Medulla oblongata (tissue), 1 donor: Measurements from ENCODE around the gene VWA3B.
A peak's percentile ranks its signal among the peaks of the same experiment; 100 is the strongest.
"Not testable (repeated sequence)": the region's sequence is repeated elsewhere in the genome, so short reads cannot be mapped to it uniquely, and the experiment has no call there.

Experiments
- DNase-seq: peaks from one replicate; pipeline ENCODE4 v3.0.0-alpha.2; 2015; ENCODE audit errors: extremely low spot score

VWA3B gene

DNA sequence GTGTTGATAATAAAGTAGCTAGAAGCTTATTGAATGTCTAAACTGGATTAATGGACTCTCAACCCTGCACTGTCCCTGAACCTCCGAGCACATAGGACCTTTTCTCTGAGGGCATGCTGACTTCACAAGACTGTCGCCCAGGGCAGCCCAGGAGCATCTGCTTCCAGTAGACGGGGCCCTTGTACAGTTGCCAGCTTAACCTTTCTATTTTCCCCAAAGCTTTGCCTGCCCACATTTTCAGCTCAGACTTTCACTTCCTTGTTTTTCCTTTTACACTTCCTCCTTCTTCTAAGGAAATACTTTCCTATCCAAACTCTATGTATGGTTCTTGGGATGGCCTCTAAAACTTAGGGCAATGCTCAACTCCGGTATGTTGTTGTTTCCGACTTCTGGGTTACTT, 1.3 kb downstream of the VWA3B start:
- DNase-seq: peak; percentile 80

GRCh38 chr2:98089941-98090340, 3.0 kb downstream of the VWA3B start:
- no peak for DNase-seq

DNA sequence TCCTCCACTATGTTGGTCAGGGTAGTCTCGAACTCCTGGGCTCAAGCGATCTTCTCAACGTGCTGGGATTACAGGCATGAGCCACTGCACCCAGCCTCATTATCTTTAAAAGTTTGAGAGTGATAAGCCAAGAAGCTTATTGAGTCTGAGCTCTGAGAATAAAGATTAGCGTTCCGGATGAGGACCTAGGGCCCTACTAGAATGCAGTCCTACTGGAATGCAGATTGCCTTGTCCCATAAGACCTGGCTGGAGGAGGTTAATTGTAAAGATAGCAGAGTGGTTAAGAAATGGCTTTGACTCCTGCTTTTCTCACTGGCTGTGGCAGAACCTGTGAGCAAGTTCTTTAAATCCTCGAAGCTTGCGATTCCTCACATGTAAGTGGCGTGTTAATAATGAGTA, 4.0 kb downstream of the VWA3B start:
- no peak for DNase-seq

DNA sequence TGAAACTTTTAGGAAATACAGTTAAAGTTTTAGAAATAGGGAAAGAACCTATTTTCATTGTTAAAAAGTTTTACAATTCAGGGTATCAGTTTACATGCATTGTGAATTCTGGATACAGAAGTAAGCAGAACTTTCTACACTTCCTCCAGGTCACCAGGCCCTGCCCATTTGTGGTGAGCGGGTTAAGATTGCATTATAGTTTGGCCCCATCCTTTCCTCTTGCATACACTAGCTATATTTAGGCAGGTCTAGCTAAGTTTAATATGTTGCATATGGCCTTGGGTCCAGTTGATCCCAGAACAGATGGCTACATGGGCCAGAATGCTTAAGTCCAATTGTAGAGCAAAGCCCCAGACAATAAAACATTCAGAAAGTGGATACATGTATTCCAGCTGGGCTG, 4.8 kb downstream of the VWA3B start:
- DNase-seq: peak; percentile 39

DNA sequence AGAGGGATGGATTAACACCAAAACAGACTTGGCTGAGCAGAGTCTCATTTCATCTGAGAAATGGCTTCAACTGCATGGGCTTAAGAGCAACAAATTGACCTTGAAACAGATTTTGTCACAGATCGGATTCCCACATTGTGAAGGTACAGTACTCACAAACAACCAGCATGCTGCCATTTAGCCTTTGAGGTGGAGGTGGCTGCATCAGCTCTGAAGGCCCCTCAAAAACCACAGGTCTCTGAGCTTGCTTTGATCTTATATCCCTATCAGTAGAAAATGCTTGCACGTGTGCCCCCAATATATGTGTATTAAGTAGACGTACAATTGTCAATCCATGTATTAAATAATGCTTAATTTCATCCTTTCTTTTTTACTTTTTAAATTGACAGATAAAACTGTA, 6.2 kb downstream of the VWA3B start:
- no peak for DNase-seq

DNA sequence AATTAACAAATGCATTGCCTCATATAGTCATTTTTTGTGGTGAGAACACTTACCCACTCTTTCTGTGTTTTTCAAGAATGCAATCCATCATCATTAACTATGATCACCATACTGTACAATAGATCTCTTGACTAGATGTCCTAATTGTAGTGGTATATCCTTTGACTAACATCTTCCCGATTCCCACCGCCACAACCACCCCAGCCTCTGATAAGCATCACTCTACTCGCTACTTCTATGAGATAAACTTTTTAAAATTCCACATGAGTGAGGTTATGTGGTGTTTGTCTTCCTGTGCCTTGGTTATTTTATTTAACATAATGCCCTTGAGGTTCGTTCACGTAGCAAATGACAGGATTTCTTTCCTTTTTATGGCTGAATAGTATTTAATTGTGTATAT, 6.6 kb downstream of the VWA3B start:
- no peak for DNase-seq

DNA sequence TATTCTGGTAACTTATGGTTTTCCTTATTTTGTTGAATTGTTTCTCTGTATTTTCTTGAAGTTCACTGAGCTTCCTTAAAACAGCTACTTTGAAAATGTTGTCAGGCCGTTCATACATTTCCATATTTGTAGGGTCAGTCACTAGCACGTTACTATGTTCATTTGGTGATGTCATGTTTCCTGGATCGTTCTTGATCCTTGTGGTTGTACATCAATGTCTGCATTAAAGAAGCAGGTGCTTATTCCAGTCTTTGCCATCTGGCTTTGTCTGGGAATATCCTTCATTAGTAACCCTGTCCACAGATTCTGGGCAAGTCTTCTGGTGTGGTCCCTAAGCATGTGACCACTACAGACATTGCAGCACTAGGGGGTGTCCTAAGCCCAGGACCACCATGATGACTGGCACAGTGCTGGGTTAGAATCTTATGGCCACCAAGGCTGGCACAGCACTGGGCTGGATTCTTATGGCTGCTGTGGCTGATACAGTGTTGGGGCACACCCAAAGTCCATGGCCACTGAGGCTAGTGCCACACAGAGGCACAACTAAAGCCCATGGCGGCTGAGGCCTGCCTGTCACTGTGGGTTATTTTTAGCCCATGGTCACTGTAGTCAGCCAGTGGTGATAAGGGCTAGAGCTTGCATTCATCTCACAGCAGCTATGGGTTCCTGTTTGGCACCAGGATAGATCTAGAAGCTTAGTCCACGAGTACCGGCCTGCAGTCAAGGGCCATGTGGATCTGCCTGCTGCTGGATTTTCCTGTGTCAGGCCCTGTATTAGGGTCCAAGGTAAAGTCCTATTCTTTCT, 13.2 kb downstream of the VWA3B start:
- DNase-seq: no peak

DNA sequence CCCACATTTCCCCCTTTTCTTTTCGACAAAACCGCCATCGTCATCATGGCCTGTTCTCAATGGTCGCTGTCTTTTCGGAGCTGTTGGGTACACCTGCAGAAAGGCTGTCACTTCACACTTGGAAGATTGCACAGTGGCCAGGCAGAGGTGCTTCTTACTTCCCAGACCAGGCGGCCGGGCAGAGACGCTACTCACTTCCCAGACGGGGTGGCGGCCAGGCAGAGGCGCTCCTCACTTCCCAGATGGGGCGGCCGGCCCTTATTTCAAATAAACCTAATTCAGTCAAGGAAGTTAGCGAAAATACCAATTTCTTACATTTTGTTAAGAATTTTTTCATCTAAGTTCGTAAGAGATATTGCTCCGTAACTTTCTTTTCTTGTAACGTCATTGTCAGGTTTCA, 15.3 kb downstream of the VWA3B start:
- not testable (repeated sequence) for DNase-seq

GRCh38 chr2:98102878-98103277, 15.9 kb downstream of the VWA3B start:
- no peak for DNase-seq

- no peak for DNase-seq
Observed at GRCh38 chr2:98108110-98108509, 21.1 kb downstream of the VWA3B start.

GRCh38 chr2:98110741-98111140, 23.8 kb downstream of the VWA3B start:
- no peak for DNase-seq

GRCh38 chr2:98114643-98115330, 27.8 kb downstream of the VWA3B start:
- no peak for DNase-seq

GRCh38 chr2:98118161-98118560, 31.2 kb downstream of the VWA3B start:
- DNase-seq: no peak

DNA sequence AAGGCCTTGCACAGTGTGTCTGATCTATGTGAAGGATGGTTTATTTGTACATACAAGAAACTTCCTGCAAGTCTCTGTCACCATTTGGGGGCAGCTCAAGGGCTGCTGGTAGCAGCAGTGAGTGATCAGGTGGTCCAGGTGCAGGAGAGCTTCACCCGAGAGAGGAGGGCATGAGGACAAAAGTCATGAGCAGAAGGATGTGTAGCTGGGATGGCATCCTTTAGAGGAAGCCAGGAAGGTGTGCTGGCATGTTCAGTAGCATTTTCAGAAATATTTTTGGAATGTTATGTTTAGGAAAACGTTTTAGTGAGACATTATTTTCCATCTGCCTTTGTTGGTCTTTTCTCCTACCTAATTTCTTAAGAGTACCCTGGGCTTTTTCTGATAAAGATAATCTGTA, 31.9 kb downstream of the VWA3B start:
- no peak for DNase-seq

GRCh38 chr2:98121149-98121548, 34.2 kb downstream of the VWA3B start:
- peak; percentile 74 for DNase-seq

- DNase-seq: no peak
Observed at GRCh38 chr2:98122524-98122923, 35.6 kb downstream of the VWA3B start.

- DNase-seq: peak; percentile 69
Observed at GRCh38 chr2:98123286-98123685, 36.3 kb downstream of the VWA3B start.

DNA sequence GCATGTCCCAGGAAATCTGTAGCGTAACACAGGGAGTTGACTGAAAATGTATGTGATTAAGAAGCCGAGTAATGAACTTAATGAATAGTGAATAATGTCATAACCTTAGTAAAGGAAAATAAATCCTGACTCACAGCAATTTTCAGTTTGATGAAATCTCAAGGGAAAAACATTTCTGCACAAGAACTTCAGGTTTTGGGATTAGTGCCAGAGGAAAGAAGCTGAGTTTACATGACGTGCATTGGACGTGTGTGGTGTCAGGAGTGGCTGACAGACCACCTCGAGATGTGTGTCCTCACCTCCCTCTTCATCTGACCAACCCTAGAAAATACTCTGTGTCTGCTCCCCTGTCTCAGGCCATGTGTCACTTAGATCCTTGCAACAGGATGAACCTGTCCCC, 39.1 kb downstream of the VWA3B start:
- DNase-seq: no peak

- DNase-seq: no peak
Observed at GRCh38 chr2:98127229-98127989, 40.4 kb downstream of the VWA3B start.

DNA sequence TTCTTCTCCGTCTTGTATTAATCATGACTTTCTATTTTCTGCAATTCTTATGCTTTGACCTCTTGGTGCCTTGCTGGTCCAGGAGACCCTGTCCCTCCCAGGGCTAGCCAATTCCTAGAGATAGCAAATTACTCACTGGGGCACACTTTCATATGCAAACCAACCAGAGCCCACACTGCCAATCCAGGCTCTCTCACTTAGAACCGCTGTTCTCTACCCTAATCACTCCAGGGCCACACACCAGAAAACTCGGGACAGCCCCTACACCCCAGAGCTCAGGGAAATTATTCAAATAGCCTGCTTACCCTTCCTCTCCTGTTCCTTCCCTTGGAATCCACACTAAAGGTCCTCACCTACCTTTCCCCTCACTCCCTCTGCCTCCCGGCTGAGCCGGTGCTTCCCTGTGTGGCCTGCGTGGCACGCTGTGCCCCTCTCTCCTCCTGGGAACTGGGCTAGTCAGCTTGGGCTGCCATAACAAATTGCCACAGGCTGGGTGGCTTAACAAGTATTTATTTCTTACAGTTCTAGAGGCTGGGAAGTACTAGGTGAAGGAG, 41.7 kb downstream of the VWA3B start:
- no peak for DNase-seq

GRCh38 chr2:98130073-98130472, 43.1 kb downstream of the VWA3B start:
- not testable (repeated sequence) for DNase-seq
